Loucy (cell line): ENCODE results near the gene DMXL1.

Experiments
- H2AFZ ChIP-seq: fragments of 200-600 bp; sonication (generic); 2 replicates; pipeline ENCODE4 v1.6.0; 2016; ENCODE audit warnings: antibody characterized with exemption, mild to moderate bottlenecking, low read length, moderate library complexity
- H3F3A ChIP-seq: fragments of 200-600 bp; 2 replicates; pipeline ENCODE4 v1.6.0; 2016; ENCODE audit warnings: antibody characterized with exemption, low read depth, mild to moderate bottlenecking
- H3K27me3 ChIP-seq: fragments of 200-600 bp; sonication (generic); 2 replicates; pipeline ENCODE4 v1.6.1; 2014; ENCODE audit warnings: low read length, mild to moderate bottlenecking; ENCODE audit not compliant: insufficient read depth, poor library complexity, severe bottlenecking
- H3K36me3 ChIP-seq: fragments of 200-600 bp; sonication (generic); 2 replicates; pipeline ENCODE4 v1.6.1; 2016; ENCODE audit warnings: low read length; ENCODE audit not compliant: insufficient read depth
- H3K4me1 ChIP-seq: fragments of 200-600 bp; sonication (generic); 2 replicates; pipeline ENCODE4 v1.5.1; 2014; ENCODE audit warnings: low read length, mild to moderate bottlenecking; ENCODE audit not compliant: insufficient read depth, poor library complexity, severe bottlenecking
- H3K4me2 ChIP-seq: fragments of 200-600 bp; sonication (generic); 2 replicates; pipeline ENCODE4 v1.6.0; 2014; ENCODE audit warnings: antibody characterized with exemption, low read length, low read depth, mild to moderate bottlenecking; ENCODE audit not compliant: poor library complexity, severe bottlenecking
- H3K4me3 ChIP-seq: fragments of 200-600 bp; sonication (generic); 2 replicates; pipeline ENCODE4 v1.5.1; 2014; ENCODE audit warnings: low read length, mild to moderate bottlenecking, mixed read lengths; ENCODE audit not compliant: poor library complexity, severe bottlenecking
- H3K79me2 ChIP-seq: fragments of 200-600 bp; sonication (generic); 2 replicates; pipeline ENCODE4 v1.6.1; 2014; ENCODE audit warnings: low read length; ENCODE audit not compliant: insufficient read depth
- H3K9ac ChIP-seq: fragments of 200-600 bp; sonication (generic); 2 replicates; pipeline ENCODE4 v1.6.0; 2014; ENCODE audit warnings: mild to moderate bottlenecking, low read depth, low read length, moderate library complexity; ENCODE audit not compliant: poor library complexity, severe bottlenecking
- H3K9me2 ChIP-seq: fragments of 200-600 bp; sonication (generic); replicated peaks from 2 replicates; pipeline ENCODE4 v1.6.1; 2016; ENCODE audit warnings: low read depth, low read length, mixed read lengths
- H3K9me3 ChIP-seq: fragments of 200-600 bp; sonication (generic); 2 replicates; pipeline ENCODE4 v1.6.1; 2014; ENCODE audit warnings: mild to moderate bottlenecking, antibody characterized with exemption, low read length, low read depth; ENCODE audit not compliant: insufficient read depth
- H4K20me1 ChIP-seq: fragments of 200-600 bp; sonication (generic); 2 replicates; pipeline ENCODE4 v1.6.0; 2014; ENCODE audit warnings: antibody characterized with exemption, low read length, mild to moderate bottlenecking; ENCODE audit not compliant: insufficient read depth, poor library complexity, severe bottlenecking
- CTCF ChIP-seq: fragments of 200-600 bp; sonication (generic); conservative IDR thresholded peaks from 2 replicates; pipeline ENCODE4 v1.5.1; 2014; ENCODE audit warnings: mild to moderate bottlenecking, antibody characterized with exemption, low read length
- EZH2phosphoT487 ChIP-seq: fragments of 200-600 bp; IDR thresholded peaks from 2 replicates; pipeline ENCODE4 v1.6.1; 2018; ENCODE audit warnings: antibody characterized with exemption, mild to moderate bottlenecking, moderate library complexity, borderline replicate concordance

The DMXL1 gene

GRCh38 chr5:119136666-119137318, 65.9 kb downstream of the DMXL1 start:
- TF ChIP-seq EZH2phosphoT487: no peak
- no peak for TF ChIP-seq CTCF
- no peaks in the 10 kb centered on the region for H4K20me1 ChIP-seq
- no peaks in the 10 kb centered on the region for H3K79me2 ChIP-seq
- no peaks in the 10 kb centered on the region for H3K9me3 ChIP-seq
- no peaks in the 10 kb centered on the region for H3K9me2 ChIP-seq
- H3K4me3 ChIP-seq: no peak overlapping the region
- no peak overlapping the region for H3K4me2 ChIP-seq
- H3K36me3 ChIP-seq: no peaks in the 10 kb centered on the region
- no peak overlapping the region for H3K9ac ChIP-seq
- no peaks in the 10 kb centered on the region for H3K27me3 ChIP-seq
- no peaks in the 10 kb centered on the region for H3F3A ChIP-seq
- no peak overlapping the region for H2AFZ ChIP-seq
- H3K4me1 ChIP-seq: no peaks in the 10 kb centered on the region

GRCh38 chr5:119153629-119154028, 82.7 kb downstream of the DMXL1 start:
- Histone ChIP-seq H3K4me1 (no peaks in the 10 kb centered on the region), H2AFZ (no peak overlapping the region), H3K36me3 (peaks cover 5% of the 10 kb centered on the region; the same call in 1 of the 2 replicates), H3F3A (no peaks in the 10 kb centered on the region), H3K9me3 (no peaks in the 10 kb centered on the region), H3K4me3 (no peak overlapping the region), H4K20me1 (no peaks in the 10 kb centered on the region), H3K9me2 (no peaks in the 10 kb centered on the region), H3K4me2 (no peak overlapping the region), H3K27me3 (no peaks in the 10 kb centered on the region), H3K79me2 (no peaks in the 10 kb centered on the region), H3K9ac (no peak overlapping the region)
- TF ChIP-seq EZH2phosphoT487 (no peak), CTCF (no peak)

GRCh38 chr5:119158144-119158543, 87.3 kb downstream of the DMXL1 start:
- Histone ChIP-seq H3K9me3 (no peaks in the 10 kb centered on the region), H3K79me2 (no peaks in the 10 kb centered on the region), H3K36me3 (no peaks in the 10 kb centered on the region)

More at GRCh38 chr5:119158144-119158543, 87.3 kb downstream of the DMXL1 start:
- no peaks in the 10 kb centered on the region for H4K20me1 ChIP-seq
- H3K27me3 ChIP-seq: no peaks in the 10 kb centered on the region
- H3F3A ChIP-seq: no peaks in the 10 kb centered on the region
- no peak overlapping the region for H3K4me2 ChIP-seq
- no peaks in the 10 kb centered on the region for H3K9me2 ChIP-seq
- H3K4me3 ChIP-seq: no peak overlapping the region
- H2AFZ ChIP-seq: no peak overlapping the region
- no peaks in the 10 kb centered on the region for H3K4me1 ChIP-seq
- H3K9ac ChIP-seq: no peak overlapping the region
- TF ChIP-seq EZH2phosphoT487: no peak
- TF ChIP-seq CTCF: no peak
